GM23338 (cell line): ENCODE measurements around the gene AHCY. TPM values are rescaled to one million over a fixed set of nuclear protein-coding genes. Genes with fewer than 3 reads are reported as not detected.

Source experiments
- ATAC-seq: fragments of 200-7000 bp; cut with Tn5 transposase; 3 replicates; pipeline ENCODE4 v1.9.1; 2020
- DNase-seq: peaks from one replicate; pipeline ENCODE4 v3.0.0-alpha.2; 2015; ENCODE audit warnings: low spot score
- H2AFZ ChIP-seq: fragments of 200-600 bp; sonication (generic); 2 replicates; pipeline ENCODE4 v1.8.0; 2016; ENCODE audit warnings: antibody characterized with exemption, mild to moderate bottlenecking, moderate library complexity
- H3F3A ChIP-seq: fragments of 200-600 bp; sonication (generic); replicated peaks from 2 replicates; pipeline ENCODE4 v1.8.0; 2017; ENCODE audit warnings: antibody characterized with exemption, mixed run types, low read depth
- H3K27ac ChIP-seq: fragments of 200-600 bp; sonication (generic); 2 replicates; pipeline ENCODE4 v1.6.1; 2016; ENCODE audit warnings: low read depth
- H3K27me3 ChIP-seq: fragments of 200-600 bp; sonication (generic); 2 replicates; pipeline ENCODE4 v1.8.0; 2016; ENCODE audit warnings: mild to moderate bottlenecking, mixed run types, moderate library complexity; ENCODE audit not compliant: insufficient read depth
- H3K36me3 ChIP-seq: fragments of 200-600 bp; sonication (generic); 2 replicates; pipeline ENCODE4 v1.8.0; 2016; ENCODE audit warnings: mild to moderate bottlenecking; ENCODE audit not compliant: insufficient read depth
- H3K4me1 ChIP-seq: fragments of 200-600 bp; sonication (generic); 2 replicates; pipeline ENCODE4 v1.8.0; 2016; ENCODE audit warnings: mild to moderate bottlenecking, moderate library complexity; ENCODE audit not compliant: insufficient read depth
- H3K4me2 ChIP-seq: fragments of 200-600 bp; sonication (generic); 2 replicates; pipeline ENCODE4 v1.7.1; 2017; ENCODE audit warnings: mixed run types
- H3K4me3 ChIP-seq: fragments of 200-600 bp; sonication (generic); 2 replicates; pipeline ENCODE4 v1.6.1; 2016; ENCODE audit warnings: mixed run types
- H3K79me2 ChIP-seq: fragments of 200-600 bp; sonication (generic); replicated peaks from 2 replicates; pipeline ENCODE4 v1.8.0; 2017; ENCODE audit warnings: mild to moderate bottlenecking; ENCODE audit not compliant: insufficient read depth
- H3K9me2 ChIP-seq: fragments of 200-600 bp; sonication (generic); 2 replicates; pipeline ENCODE4 v1.8.0; 2017; ENCODE audit not compliant: insufficient read depth
- H4K20me1 ChIP-seq: fragments of 200-600 bp; sonication (generic); replicated peaks from 2 replicates; pipeline ENCODE4 v1.8.0; 2017; ENCODE audit warnings: mild to moderate bottlenecking; ENCODE audit not compliant: insufficient read depth
- H3K27ac Mint-ChIP-seq: 2 replicates; pipeline ENCODE4 v1.8.0; 2020; ENCODE audit warnings: inconsistent platforms, mild to moderate bottlenecking, moderate library complexity, mixed read lengths
- H3K27me3 Mint-ChIP-seq: 3 replicates; pipeline ENCODE4 v1.8.0; 2022; ENCODE audit warnings: low read depth, mild to moderate bottlenecking, moderate library complexity, mixed read lengths, inconsistent platforms; ENCODE audit not compliant: insufficient read depth, poor library complexity
- H3K36me3 Mint-ChIP-seq: 3 replicates; pipeline ENCODE4 v1.8.0; 2021; ENCODE audit warnings: low read depth, mild to moderate bottlenecking, inconsistent platforms, moderate library complexity, mixed read lengths
- H3K4me1 Mint-ChIP-seq: 3 replicates; pipeline ENCODE4 v1.8.0; 2020; ENCODE audit warnings: mild to moderate bottlenecking, inconsistent platforms, mixed read lengths
- H3K4me3 Mint-ChIP-seq: 3 replicates; pipeline ENCODE4 v1.8.0; 2021; ENCODE audit warnings: moderate library complexity, mild to moderate bottlenecking, inconsistent platforms, mixed read lengths
- H3K9me3 Mint-ChIP-seq: 3 replicates; pipeline ENCODE4 v1.8.0; 2020; ENCODE audit warnings: moderate library complexity, mild to moderate bottlenecking, inconsistent platforms, mixed read lengths
- CREB1 ChIP-seq: fragments of 250-450 bp; sonication (Bioruptor Pico); IDR thresholded peaks from 2 replicates; pipeline ENCODE4 v1.5.0; 2020; ENCODE audit warnings: low read depth, mild to moderate bottlenecking, moderate library complexity
- CTCF ChIP-seq, 2 experiments: fragments of 200-600 bp in 1 of 2; sonication (generic) in 1 of 2; conservative IDR thresholded peaks; 2 replicates each; pipeline versions ENCODE4 v1.5.1 to v1.6.1; 2016 to 2017; ENCODE audit warnings: antibody characterized with exemption in 2 of 2, low read depth in 2 of 2, mild to moderate bottlenecking in 2 of 2, moderate library complexity in 1 of 2
- ETS1 ChIP-seq: IDR thresholded peaks from 2 replicates; pipeline ENCODE4 v1.6.1; 2016; ENCODE audit warnings: antibody characterized with exemption
- EZH2 ChIP-seq: fragments of 200-600 bp; sonication (generic); IDR thresholded peaks from one replicate; pipeline ENCODE4 v1.8.0; 2017; ENCODE audit warnings: antibody characterized with exemption, mild to moderate bottlenecking, low read depth; ENCODE audit not compliant: unreplicated experiment
- JUNB ChIP-seq: IDR thresholded peaks from one replicate; pipeline ENCODE4 v1.6.1; 2016; ENCODE audit warnings: antibody characterized with exemption; ENCODE audit not compliant: unreplicated experiment
- NANOG ChIP-seq: IDR thresholded peaks from 2 replicates; pipeline ENCODE4 v1.6.1; 2016; ENCODE audit warnings: antibody characterized with exemption, borderline replicate concordance
- POLR2AphosphoS5 ChIP-seq: IDR thresholded peaks from 2 replicates; pipeline ENCODE4 v1.6.1; 2016; ENCODE audit warnings: antibody characterized with exemption, low read depth
- REST ChIP-seq: IDR thresholded peaks from one replicate; pipeline ENCODE4 v1.6.1; 2018; ENCODE audit warnings: antibody characterized with exemption; ENCODE audit not compliant: unreplicated experiment
- STAT1 ChIP-seq: IDR thresholded peaks from one replicate; pipeline ENCODE4 v1.6.1; 2016; ENCODE audit warnings: antibody characterized with exemption; ENCODE audit not compliant: unreplicated experiment
- ZNF114 ChIP-seq: fragments of 250-450 bp; sonication (Bioruptor Pico); IDR thresholded peaks from 2 replicates; pipeline ENCODE4 v1.5.0; 2020; ENCODE audit warnings: mild to moderate bottlenecking, moderate library complexity
- ZNF331 ChIP-seq: fragments of 250-450 bp; sonication (Bioruptor Pico); IDR thresholded peaks from 2 replicates; pipeline ENCODE4 v1.5.0; 2020; ENCODE audit warnings: low read depth, mild to moderate bottlenecking, moderate library complexity
- polyA plus RNA-seq: library from polyadenylated mRNA; unstranded; fragments of >200 nt; fragmentation: Nextera tagmentation; extraction: Ambion mirVana; gene quantifications from 2 replicates; pipeline ENCODE4 v1.2.1, GENCODE V29; 2016
- total RNA-seq: library from RNA; depleted of rRNA; stranded (reverse); fragments of >200 nt; shearing (Covaris generic); gene quantifications from 2 replicates; pipeline ENCODE4 v1.2.3, GENCODE V29; 2014

Gene AHCY
- total and polyA plus RNA-seq, 2 experiments from 2014 or later, result 138 to 423 TPM

GRCh38 chr20:34311118-34312023 is 8.2 kb upstream of the AHCY start (continued):
- no peak for TF ChIP-seq CREB1 (CRISPR knock-in tag)
- TF ChIP-seq CTCF (conservative IDR thresholded peaks at IDR 0.05; ENCODE audit: low read depth in 2 of 2), result peak; percentile 29 to 31; a peak in 1 of 4 replicates

- DNase-seq, result no peak
- TF ChIP-seq JUNB, result no peak
- no peak for TF ChIP-seq ZNF331 (CRISPR knock-in tag)
- no peak for TF ChIP-seq POLR2AphosphoS5
- no peak for TF ChIP-seq EZH2
- Mint-ChIP-seq H3K27me3 (peaks cover 10% of the 10 kb centered on the region), H3K4me1 (no peaks in the 10 kb centered on the region; the same call in 2 of the 3 replicates), H3K27ac (no peak overlapping the region), H3K36me3 (no peaks in the 10 kb centered on the region; the same call in 2 of the 3 replicates), H3K9me3 (no peaks in the 10 kb centered on the region), H3K4me3 (peak overlapping the region; percentile 75)
- no peaks in the 10 kb centered on the region for H3K4me1 ChIP-seq
- peak overlapping the region; percentile 95 for H3K4me2 ChIP-seq
- peak overlapping the region; percentile 99 for H2AFZ ChIP-seq
- no peaks in the 10 kb centered on the region; the same call in 1 of the 2 replicates for H4K20me1 ChIP-seq
- H3K79me2 ChIP-seq, result no peaks in the 10 kb centered on the region
- ATAC-seq, result no peak
- H3K36me3 ChIP-seq, result no peaks in the 10 kb centered on the region
- H3K4me3 ChIP-seq, result peak overlapping the region; percentile 76
- no peaks in the 10 kb centered on the region for H3K9me2 ChIP-seq
- peaks cover 9% of the 10 kb centered on the region for H3K27me3 ChIP-seq
- no peaks in the 10 kb centered on the region for H3F3A ChIP-seq
- H3K27ac ChIP-seq, result no peak overlapping the region
These were observed 7.4 kb upstream of the AHCY start for GRCh38 chr20:34310481-34311117.

GRCh38 chr20:34309691-34310090 is 6.5 kb upstream of the AHCY start:
- H3K27me3 Mint-ChIP-seq, result peaks cover 10% of the 10 kb centered on the region
- no peaks in the 10 kb centered on the region for H3K36me3 Mint-ChIP-seq
- no peak overlapping the region for H2AFZ ChIP-seq
- no peaks in the 10 kb centered on the region for H3K79me2 ChIP-seq
- no peaks in the 10 kb centered on the region for H3K9me3 Mint-ChIP-seq
- no peaks in the 10 kb centered on the region for H3K4me1 ChIP-seq
- H3K4me2 ChIP-seq, result no peak overlapping the region
- peaks cover 9% of the 10 kb centered on the region for H3K27me3 ChIP-seq
- H3K4me1 Mint-ChIP-seq, result no peaks in the 10 kb centered on the region; the same call in 2 of the 3 replicates
- no peaks in the 10 kb centered on the region; the same call in 1 of the 2 replicates for H4K20me1 ChIP-seq
- no peaks in the 10 kb centered on the region for H3F3A ChIP-seq
- ATAC-seq (no peak), DNase-seq (no peak)
- H3K27ac Mint-ChIP-seq, result no peak overlapping the region
- H3K27ac ChIP-seq, result no peak overlapping the region
- H3K4me3 Mint-ChIP-seq, result no peak overlapping the region
- H3K4me3 ChIP-seq, result no peak overlapping the region
- H3K9me2 ChIP-seq, result no peaks in the 10 kb centered on the region
- H3K36me3 ChIP-seq, result no peaks in the 10 kb centered on the region
- no peak for TF ChIP-seq NANOG
- no peak for TF ChIP-seq ETS1
- no peak for TF ChIP-seq ZNF331 (CRISPR knock-in tag)
- TF ChIP-seq REST, result no peak
- no peak for TF ChIP-seq STAT1
- TF ChIP-seq JUNB, result no peak
- no peak for TF ChIP-seq CTCF (conservative IDR thresholded peaks at IDR 0.05; ENCODE audit: low read depth in 2 of 2)
- TF ChIP-seq EZH2, result no peak
- TF ChIP-seq CREB1 (CRISPR knock-in tag), result no peak
- no peak for TF ChIP-seq ZNF114 (CRISPR knock-in tag)
- TF ChIP-seq POLR2AphosphoS5, result no peak
